Astrocyte (in vitro differentiated cells and primary cell): ENCODE results near the gene HMGA1.

Source experiments
- EZH2 ChIP-seq: IDR thresholded peaks from 2 replicates; pipeline ENCODE4 v1.6.1; 2012; ENCODE audit warnings: mild to moderate bottlenecking, low read length, inconsistent platforms; ENCODE audit not compliant: insufficient read depth
- TF ChIP-seq, protein P1 (sequence below): IDR thresholded peaks from 2 replicates; pipeline ENCODE4 v1.5.1; 2011; ENCODE audit warnings: low read depth, mild to moderate bottlenecking, inconsistent platforms, low read length, moderate library complexity; ENCODE audit not compliant: insufficient read depth

DNA sequence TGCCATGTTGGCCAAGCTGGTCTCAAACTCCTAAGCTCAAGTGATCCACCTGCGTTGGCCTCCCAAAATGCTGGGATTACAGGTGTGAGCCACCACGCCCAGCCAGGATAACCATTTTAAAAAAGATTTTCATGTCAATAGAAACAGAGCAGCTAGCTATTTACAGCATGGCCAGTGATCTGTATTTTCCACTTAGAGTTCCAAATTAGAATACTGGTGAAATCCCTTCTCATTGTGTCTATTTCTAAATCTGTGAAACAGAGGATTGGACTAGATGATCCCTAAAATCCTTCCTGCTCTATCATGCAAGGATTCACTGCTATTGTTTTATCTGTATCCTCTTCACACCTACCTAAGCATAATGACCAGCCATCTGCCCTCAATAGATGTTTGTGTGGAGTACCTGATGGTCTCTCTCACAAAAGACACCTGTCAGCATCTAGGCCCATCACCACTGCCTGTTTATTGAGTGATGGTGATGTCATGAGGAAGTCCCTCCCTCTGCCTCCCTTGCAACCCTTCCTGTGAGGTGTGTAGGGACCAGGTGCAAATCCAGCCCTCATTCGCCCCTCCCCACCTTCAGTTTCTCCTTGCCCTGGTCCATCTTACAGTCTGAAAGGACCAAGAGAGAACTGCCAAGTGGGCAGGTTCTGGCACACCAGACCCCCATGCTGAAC lies 38.6 kb downstream of the HMGA1 start:
- TF ChIP-seq, protein P1, sequence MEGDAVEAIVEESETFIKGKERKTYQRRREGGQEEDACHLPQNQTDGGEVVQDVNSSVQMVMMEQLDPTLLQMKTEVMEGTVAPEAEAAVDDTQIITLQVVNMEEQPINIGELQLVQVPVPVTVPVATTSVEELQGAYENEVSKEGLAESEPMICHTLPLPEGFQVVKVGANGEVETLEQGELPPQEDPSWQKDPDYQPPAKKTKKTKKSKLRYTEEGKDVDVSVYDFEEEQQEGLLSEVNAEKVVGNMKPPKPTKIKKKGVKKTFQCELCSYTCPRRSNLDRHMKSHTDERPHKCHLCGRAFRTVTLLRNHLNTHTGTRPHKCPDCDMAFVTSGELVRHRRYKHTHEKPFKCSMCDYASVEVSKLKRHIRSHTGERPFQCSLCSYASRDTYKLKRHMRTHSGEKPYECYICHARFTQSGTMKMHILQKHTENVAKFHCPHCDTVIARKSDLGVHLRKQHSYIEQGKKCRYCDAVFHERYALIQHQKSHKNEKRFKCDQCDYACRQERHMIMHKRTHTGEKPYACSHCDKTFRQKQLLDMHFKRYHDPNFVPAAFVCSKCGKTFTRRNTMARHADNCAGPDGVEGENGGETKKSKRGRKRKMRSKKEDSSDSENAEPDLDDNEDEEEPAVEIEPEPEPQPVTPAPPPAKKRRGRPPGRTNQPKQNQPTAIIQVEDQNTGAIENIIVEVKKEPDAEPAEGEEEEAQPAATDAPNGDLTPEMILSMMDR = no peak
- TF ChIP-seq EZH2 = no peak
